GM06990 (cell line): ENCODE results near the gene ADK.

Experiments used
- DNase-seq: peaks from one replicate; pipeline ENCODE4 v3.0.0-alpha.2; 2011; ENCODE audit not compliant: insufficient read length; ENCODE audit errors: extremely low read depth
- H3K27me3 ChIP-seq: replicated peaks from 2 replicates; pipeline ENCODE4 v1.6.0; 2011; ENCODE audit warnings: low read length; ENCODE audit not compliant: control insufficient read depth, insufficient read depth
- H3K36me3 ChIP-seq: 2 replicates; pipeline ENCODE4 v1.5.1; 2011; ENCODE audit warnings: low read length; ENCODE audit not compliant: control insufficient read depth, insufficient read depth
- H3K4me3 ChIP-seq: replicated peaks from 2 replicates; pipeline ENCODE4 v1.5.1; 2011; ENCODE audit warnings: low read depth, mild to moderate bottlenecking, control low read depth, low read length
- CTCF ChIP-seq: IDR thresholded peaks from 2 replicates; pipeline ENCODE4 v1.5.1; 2011; ENCODE audit warnings: low read length, control low read depth, mild to moderate bottlenecking, inconsistent platforms; ENCODE audit not compliant: insufficient read depth, poor library complexity, severe bottlenecking

The ADK gene

GRCh38 chr10:74109452-74109851 lies 41.6 kb upstream of the ADK start:
- no peak overlapping the region for H3K4me3 ChIP-seq
- DNase-seq: no peak
- H3K27me3 ChIP-seq: no peaks in the 10 kb centered on the region
- peaks cover 11% of the 10 kb centered on the region for H3K36me3 ChIP-seq
- TF ChIP-seq CTCF: no peak

GRCh38 chr10:74110120-74110519 lies 40.9 kb upstream of the ADK start:
- no peak for TF ChIP-seq CTCF
- DNase-seq: no peak
- Histone ChIP-seq H3K4me3 (no peak overlapping the region), H3K36me3 (peaks cover 17% of the 10 kb centered on the region), H3K27me3 (no peaks in the 10 kb centered on the region)

GRCh38 chr10:74111799-74112198 lies 39.2 kb upstream of the ADK start:
- H3K4me3 ChIP-seq: no peak overlapping the region
- no peak for DNase-seq
- no peak for TF ChIP-seq CTCF
- H3K36me3 ChIP-seq: peaks cover 17% of the 10 kb centered on the region
- H3K27me3 ChIP-seq: no peaks in the 10 kb centered on the region

- DNase-seq: no peak
- H3K36me3 ChIP-seq: peaks cover 19% of the 10 kb centered on the region
- H3K4me3 ChIP-seq: no peak overlapping the region
- no peaks in the 10 kb centered on the region for H3K27me3 ChIP-seq
- no peak for TF ChIP-seq CTCF
Observed at GRCh38 chr10:74113546-74113945, 37.5 kb upstream of the ADK start.

- DNase-seq: no peak
- Histone ChIP-seq H3K36me3 (peaks cover 20% of the 10 kb centered on the region), H3K27me3 (no peaks in the 10 kb centered on the region), H3K4me3 (no peak overlapping the region)
- TF ChIP-seq CTCF: no peak
Observed at GRCh38 chr10:74114041-74114448, 37.0 kb upstream of the ADK start.

GRCh38 chr10:74117738-74118137 lies 33.3 kb upstream of the ADK start:
- Histone ChIP-seq H3K4me3 (no peak overlapping the region), H3K36me3 (peaks cover 18% of the 10 kb centered on the region), H3K27me3 (no peaks in the 10 kb centered on the region)
- no peak for TF ChIP-seq CTCF
- no peak for DNase-seq
